SK-N-SH treated with all-trans-retinoic acid at 6 μM for 48 hours (cell line): Measurements from ENCODE around the gene CNTRL.

Source experiments
- CREB5 ChIP-seq: fragments of 250-450 bp; sonication (Bioruptor Pico); IDR thresholded peaks from 2 replicates; pipeline ENCODE4 v1.5.1; 2020; ENCODE audit warnings: low read depth, mild to moderate bottlenecking, moderate library complexity
- CSRNP3 ChIP-seq: fragments of 250-450 bp; sonication (Bioruptor Pico); IDR thresholded peaks from 2 replicates; pipeline ENCODE4 v1.5.1; 2021; ENCODE audit warnings: mild to moderate bottlenecking, moderate library complexity
- GLIS3 ChIP-seq: fragments of 250-450 bp; sonication (Bioruptor Pico); IDR thresholded peaks from 2 replicates; pipeline ENCODE4 v1.5.0; 2020; ENCODE audit warnings: mild to moderate bottlenecking, moderate library complexity
- PATZ1 ChIP-seq: fragments of 250-450 bp; sonication (Bioruptor Pico); IDR thresholded peaks from 2 replicates; pipeline ENCODE4 v1.8.0; 2020; ENCODE audit warnings: mild to moderate bottlenecking, moderate library complexity, borderline replicate concordance
- RARB ChIP-seq: fragments of 250-450 bp; sonication (Bioruptor Pico); IDR thresholded peaks from 2 replicates; pipeline ENCODE4 v1.8.0; 2021; ENCODE audit warnings: mild to moderate bottlenecking, moderate library complexity
- TCF4 ChIP-seq: fragments of 250-450 bp; sonication (Bioruptor Pico); IDR thresholded peaks from 2 replicates; pipeline ENCODE4 v1.8.0; 2021; ENCODE audit warnings: mild to moderate bottlenecking, moderate library complexity, borderline replicate concordance
- TOX ChIP-seq: fragments of 250-450 bp; sonication (Bioruptor Pico); IDR thresholded peaks from 2 replicates; pipeline ENCODE4 v1.8.0; 2021; ENCODE audit warnings: mild to moderate bottlenecking, moderate library complexity, borderline replicate concordance
- TSHZ2 ChIP-seq: fragments of 250-450 bp; sonication (Bioruptor Pico); IDR thresholded peaks from 2 replicates; pipeline ENCODE4 v1.5.0; 2020; ENCODE audit warnings: mild to moderate bottlenecking, moderate library complexity
- ZFP3 ChIP-seq: fragments of 250-450 bp; sonication (Bioruptor Pico); IDR thresholded peaks from 2 replicates; pipeline ENCODE4 v1.5.0; 2020; ENCODE audit warnings: mild to moderate bottlenecking, moderate library complexity
- ZNF565 ChIP-seq: fragments of 450-650 bp; formaldehyde crosslinking; conservative IDR thresholded peaks from 2 replicates; pipeline ENCODE4 v1.5.0; 2020; ENCODE audit warnings: low read depth, mild to moderate bottlenecking, moderate library complexity

GRCh38 chr9:121105531-121105930, 30.8 kb downstream of the CNTRL start:
- TF ChIP-seq PATZ1 (CRISPR knock-in tag) (no peak), ZFP3 (no peak), TCF4 (CRISPR knock-in tag) (no peak), TOX (CRISPR knock-in tag) (no peak), TSHZ2 (CRISPR knock-in tag) (no peak), CSRNP3 (no peak), GLIS3 (CRISPR knock-in tag) (no peak), RARB (CRISPR knock-in tag) (no peak), CREB5 (CRISPR knock-in tag) (no peak), ZNF565 (CRISPR knock-in tag) (no peak)
